Heart left ventricle (tissue), 16 donors: ENCODE results near the gene SNRPA1. TPM values are rescaled to one million over a fixed set of nuclear protein-coding genes. Genes with fewer than 3 reads are reported as not detected.

Source experiments
- ATAC-seq, 4 donors: fragments of 200-7000 bp; cut with Tn5 transposase; one replicate each; pipeline ENCODE4 v1.9.1; 2020 to 2022; ENCODE audit warnings: moderate library complexity in 4 of 4, mild to moderate bottlenecking in 3 of 4, moderate number of reproducible peaks in 1 of 4
- DNase-seq, 5 donors: peaks; one replicate each; pipeline ENCODE4 v3.0.0-alpha.2; 2020
- H3K27ac ChIP-seq, 12 donors: fragments of 200-600 bp; sonication (generic) in 4 of 12; one replicate each; pipeline versions ENCODE4 v1.5.0 to v1.8.0; 2016 to 2022; ENCODE audit warnings: mild to moderate bottlenecking in 2 of 12
- H3K27me3 ChIP-seq, 9 donors: fragments of 200-600 bp; sonication (generic) in 2 of 9; one replicate each; pipeline versions ENCODE4 v1.5.1 to v1.8.0; 2016 to 2022; ENCODE audit warnings: mild to moderate bottlenecking in 3 of 9
- H3K36me3 ChIP-seq, 9 donors: fragments of 200-600 bp; sonication (generic) in 2 of 9; one replicate each; pipeline versions ENCODE4 v1.5.0 to v1.8.0; 2018 to 2022; ENCODE audit warnings: mild to moderate bottlenecking in 2 of 9
- H3K4me1 ChIP-seq, 12 donors: fragments of 200-600 bp; sonication (generic) in 4 of 12; one replicate each; pipeline versions ENCODE4 v1.5.0 to v1.8.0; 2016 to 2022; ENCODE audit warnings: mild to moderate bottlenecking in 3 of 12
- H3K4me3 ChIP-seq, 12 donors: fragments of 200-600 bp; sonication (generic) in 4 of 12; one replicate each; pipeline versions ENCODE4 v1.5.0 to v1.8.0; 2017 to 2022; ENCODE audit warnings: mild to moderate bottlenecking in 9 of 12, moderate library complexity in 4 of 12
- H3K9me3 ChIP-seq, 12 donors: fragments of 200-600 bp; sonication (generic) in 4 of 12; one replicate each; pipeline versions ENCODE4 v1.5.0 to v1.8.0; 2016 to 2022; ENCODE audit warnings: mild to moderate bottlenecking in 1 of 12
- CTCF ChIP-seq, 12 donors: fragments of 200-600 bp; sonication (generic) in 4 of 12; IDR thresholded peaks; one replicate each; pipeline versions ENCODE4 v1.5.0 to v1.8.0; 2018 to 2022; ENCODE audit warnings: antibody characterized with exemption in 12 of 12, mild to moderate bottlenecking in 5 of 12
- POLR2A ChIP-seq, 2 donors: fragments of 450-650 bp; IDR thresholded peaks; one replicate each; pipeline ENCODE4 v1.6.1; 2017; ENCODE audit warnings: antibody characterized with exemption in 2 of 2, mild to moderate bottlenecking in 2 of 2, moderate library complexity in 2 of 2
- WGBS, 4 donors: extraction: QIAGEN DNeasy Blood & Tissue Kit in 2 of 4; methylation state at CpG; one replicate each; pipeline versions ENCODE4 v1.1.5 to v1.1.7; 2013 to 2018; 5-methylcytosine and 5-hydroxymethylcytosine counted together
- intact Hi-C, 10 donors: fragments of 100-400 bp; cut with DNase I; formaldehyde crosslinking; loops; one replicate each; pipeline versions ENCODE4 v1.11.1 to v1.14.2; 2022
- polyA plus RNA-seq, 2 donors: library from polyadenylated mRNA; stranded (reverse); fragments of 200-250 nt; gene quantifications; one replicate each; pipeline ENCODE4 v1.2.3, GENCODE V29; 2013
- total RNA-seq, 9 donors: library from RNA; depleted of rRNA in 2 of 9; stranded (reverse); fragments of >200 nt in 2 of 9; fragmentation: NEBNext Ultra II Directional in 3 of 9; extraction: Animal tissue kit (Norgen Biotek cat#: 25700) in 3 of 9; gene quantifications; one replicate each; pipeline versions ENCODE4 v1.1.0 to v1.2.4, GENCODE V29; 2016 to 2023
- donor health status: ischemic (EF 13 %, LVEDD 7.1; RV severe dilation, severe dysfunction).
- donor health status: healthy with polysubstance abuse.
- donor health status: DM: no; HTN: yes; CAD: no.
- donor health status: DM: no; HTN: no; CAD: no.
- donor health status: ischemic (EF 25% LVEDD 6.9; RV normal size, moderate dysfunction).
- donor health status: ischemic (EF 25% LVEDD 5.7; RV mildly dilated, moderate dysfunction).
- donor health status: healthy.
- donor health status: DM: yes; HTN: yes; CAD: no.
- donor health status: ischemic (EF 35%, LVEDD 5.7; RV mildly dilated, moderate dysfunction).
- donor health status: nonischemic (EF 11% LVEDD 7.7; RV severe dilation, severe dysfunction).
- donor health status: DM: yes; HTN: yes; CAD: no.
- donor health status: PGD.
- donor health status: ischemic (EF 29% LVEDD 5.4; RV normal size, mild dysfunction).
- donor health status: nonischemic (EF 23%, LVEDD 6.1; RV moderate dilation, normal function).

Gene SNRPA1
- total and polyA plus RNA-seq, 11 donors, result 17.6 to 57.8 (median 30.2) TPM

- no peak for DNase-seq
- Histone ChIP-seq H3K9me3 (no peaks in the 10 kb centered on the region), H3K4me1 (peaks cover 0 to 1% (median 0%) of the 10 kb centered on the region in 12 donors), H3K27me3 (peaks cover 0 to 5% (median 0%) of the 10 kb centered on the region in 9 donors), H3K27ac (no peak overlapping the region), H3K4me3 (no peak overlapping the region), H3K36me3 (peaks cover 0 to 41% (median 0%) of the 10 kb centered on the region in 9 donors)
- 91 to 99% (median 94%) methylated on average over 8 of the region's 8 CpGs for WGBS, 4 donors
- no peak for ATAC-seq
- intact Hi-C loops, result no loop called here
- TF ChIP-seq POLR2A (IDR thresholded peaks at IDR 0.05), result no peak
These were observed 30.9 kb upstream of the SNRPA1 start for GRCh38 chr15:101326026-101326315.

GRCh38 chr15:101325263-101326025 is 30.4 kb upstream of the SNRPA1 start:
- no peak overlapping the region for H3K27ac ChIP-seq
- WGBS, 4 donors, result 88 to 95% (median 90%) methylated on average over 14 to 19 of the region's 19 CpGs
- no peak for TF ChIP-seq CTCF (IDR thresholded peaks at IDR 0.05)
- no peak for TF ChIP-seq POLR2A (IDR thresholded peaks at IDR 0.05)
- H3K27me3 ChIP-seq, result peaks cover 0 to 5% (median 0%) of the 10 kb centered on the region in 9 donors
- H3K9me3 ChIP-seq, result no peaks in the 10 kb centered on the region
- H3K36me3 ChIP-seq, result peaks cover 0 to 36% (median 0%) of the 10 kb centered on the region in 9 donors
- H3K4me3 ChIP-seq, result no peak overlapping the region
- H3K4me1 ChIP-seq, result peaks cover 0 to 6% (median 0%) of the 10 kb centered on the region in 12 donors
- intact Hi-C loops, result no loop called here
- ATAC-seq (no peak), DNase-seq (no peak)

- no peak for TF ChIP-seq POLR2A (IDR thresholded peaks at IDR 0.05)
- TF ChIP-seq CTCF (IDR thresholded peaks at IDR 0.05), result no peak
- 88 to 92% (median 91%) methylated on average over 12 to 13 of the region's 13 CpGs for WGBS, 4 donors
- Histone ChIP-seq H3K9me3 (no peaks in the 10 kb centered on the region), H3K36me3 (peaks cover 0 to 35% (median 0%) of the 10 kb centered on the region in 9 donors), H3K27ac (no peak overlapping the region), H3K4me3 (no peak overlapping the region), H3K27me3 (peaks cover 0 to 5% (median 0%) of the 10 kb centered on the region in 9 donors), H3K4me1 (peaks cover 0 to 11% (median 0%) of the 10 kb centered on the region in 12 donors)
- DNase-seq (no peak), ATAC-seq (no peak)
- intact Hi-C loops, result no loop called here
These were observed 29.6 kb upstream of the SNRPA1 start for GRCh38 chr15:101324524-101325177.

- Histone ChIP-seq H3K27me3 (peaks cover 0 to 5% (median 0%) of the 10 kb centered on the region in 9 donors), H3K9me3 (no peaks in the 10 kb centered on the region), H3K36me3 (peaks cover 0 to 35% (median 0%) of the 10 kb centered on the region in 9 donors), H3K4me3 (no peak overlapping the region), H3K4me1 (peaks cover 0 to 11% (median 0%) of the 10 kb centered on the region in 12 donors), H3K27ac (no peak overlapping the region)
- ATAC-seq (no peak), DNase-seq (no peak)
- intact Hi-C loops, result no loop called here
- whole genome bisulfite sequencing, 4 donors, result 89 to 94% (median 91%) methylated on average over 19 to 21 of the region's 21 CpGs
- TF ChIP-seq POLR2A (IDR thresholded peaks at IDR 0.05), result no peak
- no peak for TF ChIP-seq CTCF (IDR thresholded peaks at IDR 0.05)
These were observed 28.9 kb upstream of the SNRPA1 start for GRCh38 chr15:101323793-101324523.
